K562 (cell line): ENCODE data around the gene MLF1. TPM values are rescaled to one million over a fixed set of nuclear protein-coding genes. Genes with fewer than 3 reads are reported as not detected.

Experiments used
- ATAC-seq: fragments of 200-7000 bp; cut with Tn5 transposase; 3 replicates; pipeline ENCODE4 v1.9.1; 2020; ENCODE audit warnings: moderate library complexity
- BruUV-seq: library from RNA; stranded (reverse); fragments of 400-500 nt; replicated peaks from 2 replicates; lab custom pipeline; 2021; lab: Mats Ljungman, UMichigan
- CTCF ChIA-PET: fragments of 300-600 bp; formaldehyde crosslinking; extraction: SDS; loops from one replicate; lab custom pipeline; 2021; ENCODE audit warnings: low intra/inter-chr PET ratio; lab: Yijun Ruan, JAX
- POLR2A ChIA-PET: fragments of 300-600, 350-650 bp; sonication (Branson Sonifier 250); formaldehyde crosslinking; extraction: SDS; loops from one replicate; lab custom pipeline; 2021; ENCODE audit warnings: antibody characterized with exemption, inconsistent platforms; lab: Yijun Ruan, JAX
- DNase-seq, 4 experiments: peaks; one replicate each; pipeline versions ENCODE4 v3.0.0 to v3.0.0-alpha.2; 2011 to 2018; ENCODE audit warnings: low spot score in 3 of 4, mixed read lengths in 3 of 4; ENCODE audit errors: extremely low read depth in 1 of 4
- FAIRE-seq: peaks from 2 replicates; lab custom pipeline; 2011; peaks lifted over from hg19 to GRCh38; lab: Jason Lieb, UNC
- H2AFZ ChIP-seq: 2 replicates; pipeline ENCODE4 v1.6.0; 2011; ENCODE audit warnings: low read depth, low read length, control low read depth, inconsistent platforms
- H3K27ac ChIP-seq: fragments of 200-600 bp; 3 replicates; pipeline ENCODE4 v1.8.0; 2011; ENCODE audit warnings: low read depth, mild to moderate bottlenecking, control low read depth, inconsistent platforms, low read length, moderate library complexity, mixed read lengths; ENCODE audit errors: extremely low read depth
- H3K27me3 ChIP-seq, 2 experiments: fragments of 300-600 bp in 1 of 2; 2 replicates in 1 of 2; 3 replicates in 1 of 2; pipeline versions ENCODE4 v1.6.0 to v1.8.0; 2011; ENCODE audit warnings: inconsistent platforms in 2 of 2, low read length in 2 of 2, mild to moderate bottlenecking in 1 of 2, mixed read lengths in 1 of 2, moderate library complexity in 1 of 2; ENCODE audit not compliant: control insufficient read depth in 2 of 2, insufficient read depth in 2 of 2
- H3K36me3 ChIP-seq: fragments of 300-600 bp; 3 replicates; pipeline ENCODE4 v1.8.0; 2011; ENCODE audit warnings: mild to moderate bottlenecking, low read length, inconsistent platforms; ENCODE audit not compliant: control insufficient read depth, insufficient read depth
- H3K4me1 ChIP-seq, 2 experiments: fragments of 200-600 bp in 1 of 2; replicated peaks in 1 of 2; 2 replicates in 1 of 2; 3 replicates in 1 of 2; pipeline versions ENCODE4 v1.5.1 to v1.8.0; 2011; ENCODE audit warnings: inconsistent platforms in 2 of 2, low read length in 2 of 2, mild to moderate bottlenecking in 1 of 2, mixed read lengths in 1 of 2, moderate library complexity in 1 of 2; ENCODE audit not compliant: control insufficient read depth in 2 of 2, insufficient read depth in 2 of 2
- H3K4me2 ChIP-seq: 2 replicates; pipeline ENCODE4 v1.6.1; 2011; ENCODE audit warnings: low read length, control low read depth, inconsistent platforms, mixed read lengths; ENCODE audit not compliant: insufficient read depth
- H3K4me3 ChIP-seq: fragments of 200-600 bp; sonication (generic), shearing (Covaris generic); 2 replicates; pipeline ENCODE4 v1.5.1; 2016; ENCODE audit warnings: control low read depth, inconsistent platforms
- H3K79me2 ChIP-seq: fragments of 200-600 bp; 3 replicates; pipeline ENCODE4 v1.8.0; 2011; ENCODE audit warnings: low read length, inconsistent platforms; ENCODE audit not compliant: control insufficient read depth, insufficient read depth
- H3K9ac ChIP-seq, 2 experiments: 2 replicates each; pipeline versions ENCODE4 v1.6.0 to v1.6.1; 2011; ENCODE audit warnings: low read depth in 2 of 2, low read length in 2 of 2, control low read depth in 1 of 2, inconsistent platforms in 1 of 2, mild to moderate bottlenecking in 1 of 2, mixed read lengths in 1 of 2; ENCODE audit not compliant: insufficient read depth in 1 of 2
- H3K9me1 ChIP-seq: one replicate; pipeline ENCODE4 v1.6.0; 2011; ENCODE audit warnings: inconsistent platforms, mild to moderate bottlenecking, low read length, moderate library complexity; ENCODE audit not compliant: control insufficient read depth, insufficient read depth
- H3K9me3 ChIP-seq: replicated peaks from 2 replicates; pipeline ENCODE4 v1.5.1; 2011; ENCODE audit warnings: low read depth, low read length, inconsistent platforms; ENCODE audit not compliant: control insufficient read depth, insufficient read depth
- H4K20me1 ChIP-seq: replicated peaks from 2 replicates; pipeline ENCODE4 v1.6.1; 2011; ENCODE audit warnings: low read length, inconsistent platforms, mixed read lengths; ENCODE audit not compliant: control insufficient read depth, insufficient read depth
- FOXA3 ChIP-seq, 2 experiments: fragments of 450-650 bp in 1 of 2; sonication (generic) in 1 of 2; formaldehyde crosslinking; IDR thresholded peaks in 1 of 2; conservative IDR thresholded peaks in 1 of 2; 2 replicates each; pipeline versions ENCODE4 v1.4.0 to v1.8.0; 2020 to 2022; ENCODE audit warnings: mild to moderate bottlenecking in 2 of 2, missing genetic modification reagents in 1 of 2
- RCOR1 ChIP-seq, 2 experiments: IDR thresholded peaks; 2 replicates each; pipeline ENCODE4 v1.6.1; 2012; ENCODE audit warnings: low read depth in 2 of 2, low read length in 2 of 2, borderline replicate concordance in 1 of 2, improper control_type of control experiment in 1 of 2
- WGBS: fragments of 100-300 bp; shearing (Covaris generic); methylation state at CpG from one replicate; pipeline ENCODE4 v1.1.6; 2016; ENCODE audit warnings: low coverage, mixed read lengths; ENCODE audit not compliant: insufficient coverage; ENCODE audit errors: missing lambda C conversion rate; 5-methylcytosine and 5-hydroxymethylcytosine counted together
- in situ Hi-C: fragments of 300-500 bp; cut with MboI; formaldehyde crosslinking; loops from 4 replicates; pipeline ENCODE4 v1.15.0; 2018; ENCODE audit warnings: inconsistent platforms, mixed read lengths
- intact Hi-C: fragments of 100-400 bp; cut with micrococcal nuclease; formaldehyde crosslinking; loops from 2 replicates; pipeline ENCODE4 v1.14.2; 2022
- polyA plus RNA-seq, 8 experiments: library from polyadenylated mRNA; depleted of rRNA in 4 of 8; stranded (reverse) in 5 of 8; unstranded in 3 of 8; fragments of >200 nt; fragmentation: Nextera tagmentation in 2 of 8; fragmentation: Illumina TruSeq in 1 of 8; extraction: Ambion mirVana in 2 of 8; extraction: Trizol in 1 of 8; gene quantifications; 2 replicates each; pipeline versions ENCODE4 v1.2.1 to v1.2.3, GENCODE V29; 2011 to 2014; ENCODE audit warnings: inconsistent platforms in 1 of 8, missing spikeins in 1 of 8
- total RNA-seq, 7 experiments: library from RNA; depleted of rRNA in 6 of 7; stranded (reverse); fragments of >200 nt in 6 of 7; fragmentation: Illumina TruSeq in 2 of 7; extraction: Trizol in 2 of 7; gene quantifications; 2 replicates each; pipeline versions ENCODE4 v1.2.1 to v1.2.3, GENCODE V29; 2011 to 2021; ENCODE audit warnings: low replicate concordance in 1 of 7
- TF ChIP-seq, protein P1 (sequence below): fragments of 450-650 bp; formaldehyde crosslinking; IDR thresholded peaks from 2 replicates; pipeline ENCODE4 v1.4.0; 2020; ENCODE audit warnings: mild to moderate bottlenecking, moderate library complexity
- TF ChIP-seq, protein P2 (sequence below), 2 experiments: fragments of 250-450 bp in 1 of 2; fragments of 450-650 bp in 1 of 2; sonication (Bioruptor Pico) in 1 of 2; IDR thresholded peaks; 2 replicates each; pipeline versions ENCODE4 v1.6.1 to v1.8.0; 2016 to 2021; ENCODE audit warnings: mild to moderate bottlenecking in 2 of 2, moderate library complexity in 2 of 2, missing compliant biosample characterization in 1 of 2, missing genetic modification characterization in 1 of 2

Gene MLF1
- total and polyA plus RNA-seq, 9 of the 15 experiments (the other 6 are each of a cell fraction or from before 2014, with no cell fraction given), result 20.4 to 71.0 (median 27.1) TPM

DNA sequence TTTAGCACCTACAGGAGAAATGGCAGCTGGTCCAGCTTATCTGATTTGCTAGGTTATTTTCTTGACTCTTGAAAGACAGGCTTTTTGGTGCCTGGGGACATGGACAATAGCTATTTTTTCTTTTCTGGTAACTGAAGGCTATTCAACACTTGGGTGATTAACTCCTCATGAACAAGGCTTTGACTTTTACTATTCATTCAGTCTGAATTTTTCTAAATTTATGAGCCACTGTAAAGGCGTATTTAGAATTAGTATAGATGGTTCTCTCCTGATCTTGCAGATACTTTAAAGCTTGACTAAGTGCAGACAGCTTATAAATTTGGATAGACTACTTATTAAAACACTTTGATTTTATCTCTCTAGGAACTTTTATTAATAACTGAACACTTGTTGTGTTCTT lies 54.9 kb downstream of the MLF1 start:
- no peak for TF ChIP-seq RCOR1 (IDR thresholded peaks at IDR 0.05; ENCODE audit: borderline replicate concordance in 1 of 2, low read depth in 2 of 2, low read length in 2 of 2)
- TF ChIP-seq, protein P1, sequence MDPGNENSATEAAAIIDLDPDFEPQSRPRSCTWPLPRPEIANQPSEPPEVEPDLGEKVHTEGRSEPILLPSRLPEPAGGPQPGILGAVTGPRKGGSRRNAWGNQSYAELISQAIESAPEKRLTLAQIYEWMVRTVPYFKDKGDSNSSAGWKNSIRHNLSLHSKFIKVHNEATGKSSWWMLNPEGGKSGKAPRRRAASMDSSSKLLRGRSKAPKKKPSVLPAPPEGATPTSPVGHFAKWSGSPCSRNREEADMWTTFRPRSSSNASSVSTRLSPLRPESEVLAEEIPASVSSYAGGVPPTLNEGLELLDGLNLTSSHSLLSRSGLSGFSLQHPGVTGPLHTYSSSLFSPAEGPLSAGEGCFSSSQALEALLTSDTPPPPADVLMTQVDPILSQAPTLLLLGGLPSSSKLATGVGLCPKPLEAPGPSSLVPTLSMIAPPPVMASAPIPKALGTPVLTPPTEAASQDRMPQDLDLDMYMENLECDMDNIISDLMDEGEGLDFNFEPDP (CRISPR knock-in tag), result no peak
- TF ChIP-seq FOXA3 (CRISPR knock-in tag; conservative IDR thresholded peaks at IDR 0.05 in 1 of 2, IDR thresholded peaks at IDR 0.05 in 1 of 2), result no peak
- TF ChIP-seq, protein P2, sequence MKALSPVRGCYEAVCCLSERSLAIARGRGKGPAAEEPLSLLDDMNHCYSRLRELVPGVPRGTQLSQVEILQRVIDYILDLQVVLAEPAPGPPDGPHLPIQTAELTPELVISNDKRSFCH (CRISPR knock-in tag; IDR thresholded peaks at IDR 0.05), result no peak
- TF ChIP-seq, protein P2 (tag; IDR thresholded peaks at IDR 0.05), result no peak
- H2AFZ ChIP-seq, result no peak overlapping the region
- ATAC-seq (no peak), DNase-seq (no peak), FAIRE-seq (no peak)
- H3K4me1 ChIP-seq, result peaks cover 0 to 3% of the 10 kb centered on the region in 2 experiments; a peak in 1 of 5 replicates
- CTCF ChIA-PET, result no interaction called here
- no TSS peak for BruUV-seq
- POLR2A ChIA-PET, result no interaction called here
- WGBS, result 0% methylated on average over 1 of the region's 1 CpG
- in situ Hi-C loops (no loop called here), intact Hi-C loops (no loop called here)
- no peak overlapping the region for H3K9ac ChIP-seq
- no peaks in the 10 kb centered on the region for H3K9me1 ChIP-seq
- H3K27me3 ChIP-seq, result no peaks in the 10 kb centered on the region
- H3K4me2 ChIP-seq, result no peak overlapping the region
- no peaks in the 10 kb centered on the region for H4K20me1 ChIP-seq
- no peaks in the 10 kb centered on the region for H3K79me2 ChIP-seq
- no peak overlapping the region for H3K4me3 ChIP-seq
- no peaks in the 10 kb centered on the region for H3K36me3 ChIP-seq
- 0 out of 2 replicates have a peak, but pooled peaks cover 2% of the 10 kb centered on the region for H3K9me3 ChIP-seq
- no peak overlapping the region for H3K27ac ChIP-seq
